Calu3 (cell line): ENCODE results near the gene GTF3C5. TPM values are rescaled to one million over a fixed set of nuclear protein-coding genes. Genes with fewer than 3 reads are reported as not detected.
"Not testable (repeated sequence)": the region's sequence is repeated elsewhere in the genome, so short reads cannot be mapped to it uniquely, and the experiment has no call there.

Experiments used
- BruUV-seq: library from RNA; stranded (reverse); fragments of 400-500 nt; replicated peaks from 2 replicates; lab custom pipeline; 2021; lab: Mats Ljungman, UMichigan
- CTCF ChIA-PET: fragments of 300-600 bp; sonication (Branson Sonifier 250); formaldehyde crosslinking; loops from one replicate; lab custom pipeline; 2022; ENCODE audit warnings: antibody characterized with exemption; lab: Charles Lee
- DNase-seq: peaks from one replicate; pipeline ENCODE4 v3.0.0; 2022
- H3K27ac Mint-ChIP-seq: one replicate; pipeline ENCODE4 v1.8.0; 2022; ENCODE audit warnings: mixed read lengths; ENCODE audit not compliant: unreplicated experiment
- H3K27me3 Mint-ChIP-seq: one replicate; pipeline ENCODE4 v1.8.0; 2022; ENCODE audit warnings: mixed read lengths; ENCODE audit not compliant: unreplicated experiment
- H3K36me3 Mint-ChIP-seq: one replicate; pipeline ENCODE4 v1.8.0; 2022; ENCODE audit warnings: mild to moderate bottlenecking, moderate library complexity, mixed read lengths; ENCODE audit not compliant: insufficient read depth, unreplicated experiment
- H3K4me1 Mint-ChIP-seq: one replicate; pipeline ENCODE4 v1.8.0; 2022; ENCODE audit warnings: mild to moderate bottlenecking, low read depth, mixed read lengths; ENCODE audit not compliant: unreplicated experiment
- H3K4me3 Mint-ChIP-seq: one replicate; pipeline ENCODE4 v1.8.0; 2022; ENCODE audit warnings: mild to moderate bottlenecking, low read depth, moderate library complexity, mixed read lengths; ENCODE audit not compliant: unreplicated experiment
- H3K9me3 Mint-ChIP-seq: one replicate; pipeline ENCODE4 v1.8.0; 2022; ENCODE audit warnings: low read depth, mixed read lengths; ENCODE audit not compliant: unreplicated experiment
- CTCF ChIP-seq: fragments of 200-600 bp; IDR thresholded peaks from one replicate; pipeline ENCODE4 v1.8.0; 2022; ENCODE audit warnings: antibody characterized with exemption; ENCODE audit not compliant: unreplicated experiment
- intact Hi-C: fragments of 100-400 bp; cut with micrococcal nuclease; formaldehyde crosslinking; loops from one replicate; pipeline ENCODE4 v1.10.0; 2022; ENCODE audit not compliant: unreplicated experiment
- total RNA-seq: library from RNA; stranded (reverse); gene quantifications from 2 replicates; pipeline ENCODE4 v1.2.3, GENCODE V29; 2022

GTF3C5 gene
- total RNA-seq, 1 experiment from 2014 or later: 43.7 TPM

- BruUV-seq, H3K27me3 Mint-ChIP-seq, H3K27ac Mint-ChIP-seq, H3K9me3 Mint-ChIP-seq, H3K4me1 Mint-ChIP-seq, intact Hi-C loops, DNase-seq, CTCF ChIA-PET, H3K4me3 Mint-ChIP-seq: not testable (repeated sequence)
- peaks cover 15% of the 10 kb centered on the region for H3K36me3 Mint-ChIP-seq
Observed at GRCh38 chr9:133062569-133062968, 31.8 kb downstream of the GTF3C5 start.

GRCh38 chr9:133063159-133063499 is 32.3 kb downstream of the GTF3C5 start:
- Mint-ChIP-seq H3K9me3 (no peaks in the 10 kb centered on the region), H3K27me3 (no peaks in the 10 kb centered on the region), H3K27ac (no peak overlapping the region), H3K4me1 (no peaks in the 10 kb centered on the region), H3K36me3 (peaks cover 10% of the 10 kb centered on the region), H3K4me3 (no peak overlapping the region)
- intact Hi-C loops: no loop called here
- CTCF ChIA-PET: interaction anchor here (0.6 kb wide), 1 partner anchor 84 kb away, joined by 3 read pairs; no protein-coding TSS in a partner anchor
- no peak for TF ChIP-seq CTCF
- DNase-seq: no peak
- no TSS peak for BruUV-seq

- intact Hi-C loops: no loop called here
- Mint-ChIP-seq H3K4me1 (no peaks in the 10 kb centered on the region), H3K4me3 (no peak overlapping the region), H3K27me3 (no peaks in the 10 kb centered on the region), H3K36me3 (peaks cover 4% of the 10 kb centered on the region), H3K9me3 (no peaks in the 10 kb centered on the region), H3K27ac (no peak overlapping the region)
- BruUV-seq: no TSS peak
- no peak for DNase-seq
- TF ChIP-seq CTCF: no peak
- CTCF ChIA-PET: interaction anchor here (0.6 kb wide), 1 partner anchor 84 kb away, joined by 3 read pairs; no protein-coding TSS in a partner anchor
Observed at GRCh38 chr9:133063500-133064231, 32.9 kb downstream of the GTF3C5 start.

GRCh38 chr9:133064241-133065069 is 33.7 kb downstream of the GTF3C5 start:
- H3K27me3 Mint-ChIP-seq: no peaks in the 10 kb centered on the region
- no peaks in the 10 kb centered on the region for H3K9me3 Mint-ChIP-seq
- intact Hi-C loops: no loop called here
- no peaks in the 10 kb centered on the region for H3K4me1 Mint-ChIP-seq
- no TSS peak for BruUV-seq
- no peak for TF ChIP-seq CTCF
- no peak for DNase-seq
- CTCF ChIA-PET: no interaction called here
- no peak overlapping the region for H3K27ac Mint-ChIP-seq
- H3K36me3 Mint-ChIP-seq: no peaks in the 10 kb centered on the region
- no peak overlapping the region for H3K4me3 Mint-ChIP-seq
